Natural killer cell (primary cell): ENCODE measurements around the gene PIGL. TPM values are rescaled to one million over a fixed set of nuclear protein-coding genes. Genes with fewer than 3 reads are reported as not detected.

Experiments
- ATAC-seq, 3 donors: fragments of 150-1000 bp in 2 of 3; fragments of 200-7000 bp in 1 of 3; cut with Tn5 transposase; 1 replicate in 1 of 3; 2 replicates in 2 of 3; pipeline ENCODE4 v1.10.0; 2021; ENCODE audit warnings: mild to moderate bottlenecking in 2 of 3, moderate library complexity in 2 of 3
- DNase-seq, 2 donors: peaks; one replicate each; pipeline versions ENCODE4 v3.0.0 to v3.0.0-alpha.2; 2013 to 2021; ENCODE audit warnings: mixed read lengths in 1 of 2
- H3K27ac ChIP-seq: one replicate; pipeline ENCODE4 v1.5.1; 2013; ENCODE audit warnings: mild to moderate bottlenecking, low read length
- H3K27me3 ChIP-seq: one replicate; pipeline ENCODE4 v1.6.1; 2013; ENCODE audit warnings: low read length; ENCODE audit not compliant: control insufficient read depth, insufficient read depth
- H3K36me3 ChIP-seq: one replicate; pipeline ENCODE4 v1.6.1; 2013; ENCODE audit warnings: low read length; ENCODE audit not compliant: control insufficient read depth, insufficient read depth
- H3K4me1 ChIP-seq: one replicate; pipeline ENCODE4 v1.6.1; 2013; ENCODE audit warnings: low read length; ENCODE audit not compliant: control insufficient read depth, insufficient read depth
- H3K4me3 ChIP-seq: one replicate; pipeline ENCODE4 v1.5.1; 2013; ENCODE audit warnings: low read length
- H3K9me3 ChIP-seq: one replicate; pipeline ENCODE4 v1.6.1; 2013; ENCODE audit warnings: low read length; ENCODE audit not compliant: control insufficient read depth, insufficient read depth
- H3K27ac Mint-ChIP-seq, 2 donors: one replicate each; pipeline ENCODE4 v1.8.0; 2022; ENCODE audit warnings: mild to moderate bottlenecking in 2 of 2, mixed read lengths in 2 of 2, moderate library complexity in 1 of 2
- H3K27me3 Mint-ChIP-seq, 2 donors: one replicate each; pipeline ENCODE4 v1.8.0; 2022; ENCODE audit warnings: low read depth in 2 of 2, mixed read lengths in 2 of 2
- H3K36me3 Mint-ChIP-seq: one replicate; pipeline ENCODE4 v1.8.0; 2022; ENCODE audit warnings: mixed read lengths
- H3K4me1 Mint-ChIP-seq, 2 donors: one replicate each; pipeline ENCODE4 v1.8.0; 2022; ENCODE audit warnings: mixed read lengths in 2 of 2
- H3K4me3 Mint-ChIP-seq: one replicate; pipeline ENCODE4 v1.8.0; 2022; ENCODE audit warnings: mild to moderate bottlenecking, moderate library complexity, mixed read lengths
- H3K9me3 Mint-ChIP-seq, 2 donors: one replicate each; pipeline ENCODE4 v1.8.0; 2022; ENCODE audit warnings: mixed read lengths in 2 of 2
- CTCF ChIP-seq: fragments of 200-600 bp; IDR thresholded peaks from one replicate; pipeline ENCODE4 v1.8.0; 2022; ENCODE audit warnings: antibody characterized with exemption
- WGBS: methylation state at CpG from one replicate; pipeline ENCODE4 v1.1.7; 2013; ENCODE audit warnings: missing lambda C conversion rate; ENCODE audit not compliant: insufficient coverage; 5-methylcytosine and 5-hydroxymethylcytosine counted together
- intact Hi-C: fragments of 100-400 bp; cut with micrococcal nuclease; formaldehyde crosslinking; loops from one replicate; pipeline ENCODE4 v1.14.2; 2022
- total RNA-seq, 4 donors: library from RNA; stranded (reverse); fragments of 120-200 nt in 1 of 4; gene quantifications; one replicate each; pipeline versions ENCODE4 v1.2.3 to v1.2.4, GENCODE V29; 2013 to 2022

PIGL gene
- total RNA-seq, 3 donors from 2014 or later (not counting 1 experiment from before 2014, with no cell fraction given) = 44.2 to 68.3 (median 47.9) TPM

- no peak overlapping the region for H3K4me3 Mint-ChIP-seq
- H3K4me1 Mint-ChIP-seq = peaks cover 6% of the 10 kb centered on the region in 2 donors
- Histone ChIP-seq H3K4me1 (no peaks in the 10 kb centered on the region), H3K27me3 (no peaks in the 10 kb centered on the region), H3K27ac (no peak overlapping the region), H3K9me3 (no peaks in the 10 kb centered on the region), H3K4me3 (no peak overlapping the region), H3K36me3 (peaks cover 11% of the 10 kb centered on the region)
- intact Hi-C loops = no loop called here
- DNase-seq (no peak), ATAC-seq (no peak)
- no peaks in the 10 kb centered on the region for H3K36me3 Mint-ChIP-seq
- no peak overlapping the region for H3K27ac Mint-ChIP-seq
- H3K27me3 Mint-ChIP-seq = no peaks in the 10 kb centered on the region
- TF ChIP-seq CTCF = no peak
- WGBS = 100% methylated on average over 1 of the region's 1 CpG
- no peaks in the 10 kb centered on the region for H3K9me3 Mint-ChIP-seq
Measured at GRCh38 chr17:16232391-16232790, 15.4 kb downstream of the PIGL start.

- no peak for TF ChIP-seq CTCF
- Histone ChIP-seq H3K4me3 (no peak overlapping the region), H3K4me1 (no peaks in the 10 kb centered on the region), H3K27me3 (no peaks in the 10 kb centered on the region), H3K27ac (no peak overlapping the region), H3K36me3 (peaks cover under 1% of the 10 kb centered on the region), H3K9me3 (no peaks in the 10 kb centered on the region)
- intact Hi-C loops = no loop called here
- no peaks in the 10 kb centered on the region for H3K9me3 Mint-ChIP-seq
- H3K36me3 Mint-ChIP-seq = no peaks in the 10 kb centered on the region
- ATAC-seq (no peak), DNase-seq (no peak)
- H3K27me3 Mint-ChIP-seq = no peaks in the 10 kb centered on the region
- WGBS = 96% methylated on average over 2 of the region's 3 CpGs
- H3K27ac Mint-ChIP-seq = no peak overlapping the region
- H3K4me1 Mint-ChIP-seq = peaks cover 5% of the 10 kb centered on the region in 2 donors
- H3K4me3 Mint-ChIP-seq = no peak overlapping the region
Measured at GRCh38 chr17:16239931-16240330, 22.9 kb downstream of the PIGL start.

- Mint-ChIP-seq H3K4me3 (no peak overlapping the region), H3K27ac (no peak overlapping the region), H3K27me3 (no peaks in the 10 kb centered on the region), H3K36me3 (no peaks in the 10 kb centered on the region), H3K4me1 (peaks cover 5% of the 10 kb centered on the region in 2 donors), H3K9me3 (no peaks in the 10 kb centered on the region)
- H3K36me3 ChIP-seq = no peaks in the 10 kb centered on the region
- H3K4me1 ChIP-seq = no peaks in the 10 kb centered on the region
- no peaks in the 10 kb centered on the region for H3K9me3 ChIP-seq
- no peak overlapping the region for H3K27ac ChIP-seq
- ATAC-seq = no peak
- H3K27me3 ChIP-seq = no peaks in the 10 kb centered on the region
- no peak overlapping the region for H3K4me3 ChIP-seq
- intact Hi-C loops = no loop called here
- DNase-seq = no peak
- TF ChIP-seq CTCF = no peak
Measured at GRCh38 chr17:16241906-16242399, 24.9 kb downstream of the PIGL start.

GRCh38 chr17:16243385-16243784 is 26.4 kb downstream of the PIGL start:
- H3K36me3 ChIP-seq = no peaks in the 10 kb centered on the region
- Mint-ChIP-seq H3K27me3 (no peaks in the 10 kb centered on the region), H3K4me1 (peaks cover 5 to 7% of the 10 kb centered on the region in 2 donors)

More at GRCh38 chr17:16243385-16243784, 26.4 kb downstream of the PIGL start:
- DNase-seq (no peak), ATAC-seq (no peak)
- 93% methylated on average over 5 of the region's 5 CpGs for WGBS
- H3K27me3 ChIP-seq = no peaks in the 10 kb centered on the region
- no peaks in the 10 kb centered on the region for H3K9me3 Mint-ChIP-seq
- H3K9me3 ChIP-seq = no peaks in the 10 kb centered on the region
- no peaks in the 10 kb centered on the region for H3K4me1 ChIP-seq
- no peak overlapping the region for H3K27ac ChIP-seq
- H3K4me3 ChIP-seq = no peak overlapping the region
- no peaks in the 10 kb centered on the region for H3K36me3 Mint-ChIP-seq
- no peak overlapping the region for H3K27ac Mint-ChIP-seq
- intact Hi-C loops = no loop called here
- no peak for TF ChIP-seq CTCF
- H3K4me3 Mint-ChIP-seq = no peak overlapping the region
